Measurements from ENCODE around the gene FAM234A.

- TF ChIP-seq CTCF (conservative IDR thresholded peaks at IDR 0.05) (no peak), ZFX (IDR thresholded peaks at IDR 0.05) (no peak)
Observed at GRCh38 chr16:280991-281659, 46.5 kb downstream of the FAM234A start.
